GM12875 (cell line): ENCODE measurements around the gene MAGEB17.

ENCODE experiments used
- H3K4me3 ChIP-seq: one replicate; pipeline ENCODE4 v1.5.1; 2011; ENCODE audit warnings: low read depth, low read length, control low read depth
- CTCF ChIP-seq: IDR thresholded peaks from 2 replicates; pipeline ENCODE4 v1.5.1; 2011; ENCODE audit warnings: low read depth, mild to moderate bottlenecking, control low read depth, inconsistent platforms, low read length, moderate library complexity, borderline replicate concordance; ENCODE audit not compliant: insufficient read depth

Gene MAGEB17

GRCh38 chrX:16187024-16187760 lies 19.9 kb downstream of the MAGEB17 start:
- TF ChIP-seq CTCF = no peak
- H3K4me3 ChIP-seq = no peak overlapping the region

DNA sequence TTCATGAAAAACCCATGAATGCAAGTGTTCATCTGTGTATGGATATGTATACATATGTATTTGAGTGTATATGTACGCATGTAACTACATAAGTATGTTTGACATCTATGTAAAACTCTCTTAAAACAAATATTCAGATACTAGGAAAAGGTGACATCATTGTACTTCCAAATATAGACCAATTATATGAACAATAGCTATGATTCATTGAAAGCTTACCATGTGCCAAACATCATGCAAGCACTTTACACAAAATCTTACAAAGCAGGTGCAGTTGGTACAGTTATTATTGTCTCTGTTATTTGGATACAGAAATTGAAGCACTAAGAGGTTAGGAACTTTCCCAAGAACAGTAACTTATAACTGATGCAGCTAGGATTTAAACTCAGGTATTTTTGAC lies 21.4 kb downstream of the MAGEB17 start:
- TF ChIP-seq CTCF = no peak
- H3K4me3 ChIP-seq = no peak overlapping the region

- no peak overlapping the region for H3K4me3 ChIP-seq
- no peak for TF ChIP-seq CTCF
These were observed 24.3 kb downstream of the MAGEB17 start for GRCh38 chrX:16191605-16192004.

DNA sequence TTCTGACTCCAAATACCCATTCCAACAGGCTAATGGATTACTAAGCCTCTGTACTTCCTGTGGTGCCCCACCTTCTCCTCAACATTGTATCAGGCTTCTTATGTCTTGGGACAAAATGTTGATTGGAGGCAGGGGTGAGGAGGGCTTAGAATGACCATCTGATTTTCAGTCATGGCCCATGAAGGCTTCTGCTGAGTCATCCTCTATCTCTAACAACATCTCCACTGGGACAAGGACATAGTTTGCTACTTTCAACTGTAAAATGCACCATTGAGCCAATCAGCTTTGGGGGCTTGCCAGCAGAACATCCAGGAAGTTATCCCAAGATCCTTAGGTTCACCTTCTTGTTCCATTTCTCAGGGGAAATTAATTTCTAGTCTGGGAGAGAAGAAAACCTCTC lies 29.5 kb downstream of the MAGEB17 start:
- no peak for TF ChIP-seq CTCF
- H3K4me3 ChIP-seq = no peak overlapping the region

- TF ChIP-seq CTCF = no peak
- no peak overlapping the region for H3K4me3 ChIP-seq
These were observed 32.1 kb downstream of the MAGEB17 start for GRCh38 chrX:16199343-16199742.

DNA sequence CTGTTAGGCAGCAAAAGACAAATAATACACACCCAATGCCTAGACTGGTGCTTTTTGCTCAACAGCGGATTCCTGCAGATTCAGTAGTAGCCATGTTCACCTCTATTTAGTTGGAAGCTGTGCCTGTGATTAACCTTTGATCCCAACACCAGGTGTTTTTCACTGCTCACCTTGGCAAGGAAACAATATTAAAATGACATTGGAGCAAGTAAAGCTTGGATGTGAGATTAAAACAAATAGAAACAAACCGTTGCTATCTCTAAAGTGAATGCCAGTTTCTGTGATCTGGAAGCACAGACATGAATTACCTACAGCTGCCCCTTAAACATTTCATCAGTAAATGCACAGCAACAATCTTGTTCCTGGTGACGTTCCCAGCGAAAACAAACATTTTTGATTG lies 35.7 kb downstream of the MAGEB17 start:
- TF ChIP-seq CTCF = no peak
- H3K4me3 ChIP-seq = no peak overlapping the region

- H3K4me3 ChIP-seq = no peak overlapping the region
These were observed 37.3 kb downstream of the MAGEB17 start for GRCh38 chrX:16204538-16204937.

More at GRCh38 chrX:16204538-16204937, 37.3 kb downstream of the MAGEB17 start:
- no peak for TF ChIP-seq CTCF
